PC-3 (cell line): ENCODE results near the gene CDK4. TPM values are rescaled to one million over a fixed set of nuclear protein-coding genes. Genes with fewer than 3 reads are reported as not detected.

ENCODE experiments used
- ATAC-seq: fragments of 200-7000 bp; cut with Tn5 transposase; 2 replicates; pipeline ENCODE4 v1.9.1; 2020; ENCODE audit warnings: mild to moderate bottlenecking, moderate library complexity
- BruUV-seq: library from RNA; stranded (reverse); fragments of 400-500 nt; replicated peaks from 2 replicates; lab custom pipeline; 2021; lab: Mats Ljungman, UMichigan
- CTCF ChIA-PET: fragments of 300-600 bp; sonication (Branson Sonifier 250); formaldehyde crosslinking; loops from one replicate; lab custom pipeline; 2022; ENCODE audit warnings: antibody characterized with exemption; lab: Charles Lee
- POLR2A ChIA-PET: fragments of 300-600 bp; sonication (Branson Sonifier 250); formaldehyde crosslinking; loops from one replicate; lab custom pipeline; 2022; ENCODE audit warnings: antibody characterized with exemption; ENCODE audit not compliant: unreplicated experiment; lab: Charles Lee
- DNase-seq: peaks from one replicate; pipeline ENCODE4 v3.0.0-alpha.2; 2015
- H2AFZ ChIP-seq: fragments of 300-600 bp; sonication (generic); 2 replicates; pipeline ENCODE4 v1.6.0; 2016; ENCODE audit warnings: antibody characterized with exemption, low read length
- H3F3A ChIP-seq: fragments of 300-600 bp; sonication (generic); one replicate; pipeline ENCODE4 v1.6.0; 2017; ENCODE audit warnings: antibody characterized with exemption, low read length, control low read depth, mild to moderate bottlenecking; ENCODE audit not compliant: unreplicated experiment
- H3K27ac ChIP-seq: fragments of 300-600 bp; sonication (generic); 2 replicates; pipeline ENCODE4 v1.5.1; 2016; ENCODE audit warnings: mild to moderate bottlenecking, low read length
- H3K27me3 ChIP-seq: fragments of 300-600 bp; sonication (generic); 2 replicates; pipeline ENCODE4 v1.6.1; 2016; ENCODE audit warnings: low read length, mixed read lengths
- H3K36me3 ChIP-seq: fragments of 300-600 bp; sonication (generic); 2 replicates; pipeline ENCODE4 v1.6.1; 2016; ENCODE audit warnings: low read depth, mixed run types, low read length, mixed read lengths
- H3K4me1 ChIP-seq: fragments of 300-600 bp; sonication (generic); 2 replicates; pipeline ENCODE4 v1.5.1; 2016; ENCODE audit warnings: low read length; ENCODE audit not compliant: insufficient read depth
- H3K4me2 ChIP-seq: fragments of 300-600 bp; sonication (generic); 2 replicates; pipeline ENCODE4 v1.6.0; 2016; ENCODE audit warnings: low read length
- H3K4me3 ChIP-seq: fragments of 300-600 bp; sonication (generic); 2 replicates; pipeline ENCODE4 v1.5.1; 2016; ENCODE audit warnings: mild to moderate bottlenecking, low read length, mixed read lengths
- H3K79me2 ChIP-seq: fragments of 300-600 bp; sonication (generic); 2 replicates; pipeline ENCODE4 v1.6.1; 2017; ENCODE audit warnings: low read length, mixed read lengths
- H3K9ac ChIP-seq: fragments of 300-600 bp; sonication (generic); 2 replicates; pipeline ENCODE4 v1.6.0; 2016; ENCODE audit warnings: mild to moderate bottlenecking, low read length
- H3K9me2 ChIP-seq: fragments of 300-600 bp; sonication (generic); replicated peaks from 2 replicates; pipeline ENCODE4 v1.6.1; 2016; ENCODE audit warnings: mixed run types, low read length, mixed read lengths
- H3K9me3 ChIP-seq: fragments of 300-600 bp; sonication (generic); 2 replicates; pipeline ENCODE4 v1.6.1; 2016; ENCODE audit warnings: low read length, mixed read lengths
- H4K20me1 ChIP-seq: fragments of 300-600 bp; sonication (generic); 2 replicates; pipeline ENCODE4 v1.6.1; 2016; ENCODE audit warnings: low read length, mixed read lengths
- EZH2 ChIP-seq: fragments of 300-600 bp; sonication (generic); IDR thresholded peaks from one replicate; pipeline ENCODE4 v1.6.1; 2017; ENCODE audit warnings: antibody characterized with exemption, mild to moderate bottlenecking, low read length; ENCODE audit not compliant: unreplicated experiment
- EZH2phosphoT487 ChIP-seq: fragments of 300-600 bp; sonication (generic); IDR thresholded peaks from 2 replicates; pipeline ENCODE4 v1.6.1; 2018; ENCODE audit warnings: mild to moderate bottlenecking, antibody characterized with exemption, low read length, borderline replicate concordance
- intact Hi-C: fragments of 100-400 bp; cut with micrococcal nuclease; formaldehyde crosslinking; loops from 2 replicates; pipeline ENCODE4 v1.9.0; 2023
- total RNA-seq: library from RNA; depleted of rRNA; stranded (reverse); fragments of >200 nt; gene quantifications from 2 replicates; pipeline ENCODE4 v1.2.3, GENCODE V29; 2014
- TF ChIP-seq, protein P1 (sequence below): fragments of 300-600 bp; sonication (generic); conservative IDR thresholded peaks from 2 replicates; pipeline ENCODE4 v1.5.1; 2017; ENCODE audit warnings: antibody characterized with exemption, low read depth, mild to moderate bottlenecking, low read length

Gene CDK4
- total RNA-seq, 1 experiment from 2014 or later = 212 TPM

DNA sequence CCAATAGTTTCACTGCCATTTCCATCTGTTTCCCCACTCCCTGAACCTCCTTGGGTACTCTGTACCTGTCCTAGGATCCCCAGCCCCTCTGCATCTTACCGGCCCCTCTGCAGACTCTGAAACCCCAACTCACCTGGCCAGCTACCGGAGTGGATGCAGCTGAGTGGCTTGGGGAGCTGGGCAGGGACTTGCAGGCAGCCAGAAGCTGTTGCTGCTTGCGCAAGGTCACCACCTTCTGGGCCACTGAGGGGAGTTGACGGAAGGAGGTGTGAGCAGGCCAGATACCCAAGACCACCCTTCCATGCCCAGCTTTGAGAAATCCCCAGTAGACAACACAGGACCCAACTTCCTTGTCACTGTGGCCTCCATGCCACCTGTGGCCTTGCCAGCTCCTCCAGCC is 19.8 kb downstream of the CDK4 start:
- H3K79me2 ChIP-seq = no peaks in the 10 kb centered on the region
- ChIA-PET CTCF (no interaction called here), POLR2A (no interaction called here)
- H3F3A ChIP-seq = no peaks in the 10 kb centered on the region
- intact Hi-C loops = no loop called here
- H4K20me1 ChIP-seq = no peaks in the 10 kb centered on the region
- ATAC-seq (no peak), DNase-seq (no peak)
- H3K36me3 ChIP-seq = no peaks in the 10 kb centered on the region
- H3K9ac ChIP-seq = no peak overlapping the region
- H3K9me3 ChIP-seq = no peaks in the 10 kb centered on the region
- TF ChIP-seq EZH2phosphoT487 = no peak
- TF ChIP-seq, protein P1, sequence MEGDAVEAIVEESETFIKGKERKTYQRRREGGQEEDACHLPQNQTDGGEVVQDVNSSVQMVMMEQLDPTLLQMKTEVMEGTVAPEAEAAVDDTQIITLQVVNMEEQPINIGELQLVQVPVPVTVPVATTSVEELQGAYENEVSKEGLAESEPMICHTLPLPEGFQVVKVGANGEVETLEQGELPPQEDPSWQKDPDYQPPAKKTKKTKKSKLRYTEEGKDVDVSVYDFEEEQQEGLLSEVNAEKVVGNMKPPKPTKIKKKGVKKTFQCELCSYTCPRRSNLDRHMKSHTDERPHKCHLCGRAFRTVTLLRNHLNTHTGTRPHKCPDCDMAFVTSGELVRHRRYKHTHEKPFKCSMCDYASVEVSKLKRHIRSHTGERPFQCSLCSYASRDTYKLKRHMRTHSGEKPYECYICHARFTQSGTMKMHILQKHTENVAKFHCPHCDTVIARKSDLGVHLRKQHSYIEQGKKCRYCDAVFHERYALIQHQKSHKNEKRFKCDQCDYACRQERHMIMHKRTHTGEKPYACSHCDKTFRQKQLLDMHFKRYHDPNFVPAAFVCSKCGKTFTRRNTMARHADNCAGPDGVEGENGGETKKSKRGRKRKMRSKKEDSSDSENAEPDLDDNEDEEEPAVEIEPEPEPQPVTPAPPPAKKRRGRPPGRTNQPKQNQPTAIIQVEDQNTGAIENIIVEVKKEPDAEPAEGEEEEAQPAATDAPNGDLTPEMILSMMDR = no peak
- no peak for TF ChIP-seq EZH2
- no TSS peak for BruUV-seq
- H3K4me3 ChIP-seq = no peak overlapping the region
- no peak overlapping the region for H2AFZ ChIP-seq
- peaks cover 10% of the 10 kb centered on the region; the same call in 1 of the 2 replicates for H3K4me1 ChIP-seq
- H3K27ac ChIP-seq = no peak overlapping the region
- H3K4me2 ChIP-seq = no peak overlapping the region
- H3K27me3 ChIP-seq = peaks cover 26% of the 10 kb centered on the region
- no peaks in the 10 kb centered on the region for H3K9me2 ChIP-seq

- Histone ChIP-seq H3F3A (no peaks in the 10 kb centered on the region), H3K9me3 (no peaks in the 10 kb centered on the region), H3K9ac (no peak overlapping the region), H3K27me3 (peaks cover 18% of the 10 kb centered on the region), H3K79me2 (no peaks in the 10 kb centered on the region), H3K4me3 (no peak overlapping the region), H3K4me1 (0 out of 2 replicates have a peak, but pooled peaks cover 6% of the 10 kb centered on the region), H2AFZ (no peak overlapping the region), H3K4me2 (no peak overlapping the region), H3K27ac (no peak overlapping the region), H3K9me2 (no peaks in the 10 kb centered on the region), H3K36me3 (no peaks in the 10 kb centered on the region), H4K20me1 (no peaks in the 10 kb centered on the region)
- intact Hi-C loops = no loop called here
- no peak for DNase-seq
- ATAC-seq = no peak
- POLR2A ChIA-PET = no interaction called here
- TF ChIP-seq, protein P1 = no peak
- TF ChIP-seq EZH2phosphoT487 = no peak
- TF ChIP-seq EZH2 = no peak
- no TSS peak for BruUV-seq
- CTCF ChIA-PET = no interaction called here
Measured at GRCh38 chr12:57731411-57732080, 20.6 kb downstream of the CDK4 start.

DNA sequence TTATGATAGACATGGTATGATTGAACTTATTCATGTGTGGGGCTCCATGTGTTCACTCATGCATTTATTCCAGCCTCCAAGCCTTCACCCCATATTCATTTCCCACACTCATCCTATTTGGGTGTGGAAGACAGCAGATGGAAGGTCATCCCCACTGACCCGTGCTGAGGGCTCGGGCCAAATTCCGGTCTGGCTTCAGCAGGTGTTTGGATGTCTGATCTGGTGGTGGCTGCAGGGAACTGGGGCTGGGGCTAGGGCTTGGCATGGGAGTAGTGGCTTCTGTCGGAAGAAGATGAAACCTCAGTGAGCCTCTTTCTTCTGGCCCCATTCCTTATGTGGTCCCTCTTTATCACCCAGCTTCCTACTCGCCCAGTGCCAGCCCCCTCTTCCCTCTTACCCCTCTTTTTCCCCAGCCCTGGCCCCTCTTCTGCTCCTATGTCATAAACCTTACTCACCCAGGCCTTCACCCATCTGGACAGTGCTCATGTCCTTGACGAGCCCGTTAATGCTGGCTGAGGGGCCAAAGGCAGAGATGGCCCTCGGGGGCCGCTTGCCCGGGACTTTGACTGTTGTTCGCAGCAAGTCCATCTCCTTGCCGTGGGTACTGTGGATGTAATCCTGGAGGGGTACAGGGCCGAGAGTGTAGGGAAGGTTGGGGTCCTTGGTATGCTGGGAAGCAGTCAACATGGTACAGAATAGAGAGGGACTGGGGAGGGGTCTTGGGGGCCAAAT is 21.6 kb downstream of the CDK4 start:
- no peaks in the 10 kb centered on the region for H3F3A ChIP-seq
- peaks cover 4% of the 10 kb centered on the region; the same call in 1 of the 2 replicates for H3K4me1 ChIP-seq

More for the DNA sequence above, 21.6 kb downstream of the CDK4 start:
- no peak overlapping the region for H3K4me2 ChIP-seq
- no peaks in the 10 kb centered on the region for H4K20me1 ChIP-seq
- H3K27me3 ChIP-seq = peaks cover 8% of the 10 kb centered on the region; the same call in 1 of the 2 replicates
- no peak overlapping the region for H3K4me3 ChIP-seq
- H2AFZ ChIP-seq = no peak overlapping the region
- ChIA-PET POLR2A (no interaction called here), CTCF (no interaction called here)
- no peak for TF ChIP-seq EZH2phosphoT487
- ATAC-seq (no peak), DNase-seq (no peak)
- H3K9me3 ChIP-seq = no peaks in the 10 kb centered on the region
- H3K36me3 ChIP-seq = no peaks in the 10 kb centered on the region
- no peak overlapping the region for H3K9ac ChIP-seq
- intact Hi-C loops = no loop called here
- H3K27ac ChIP-seq = no peak overlapping the region
- H3K79me2 ChIP-seq = no peaks in the 10 kb centered on the region
- no peaks in the 10 kb centered on the region for H3K9me2 ChIP-seq
- no TSS peak for BruUV-seq
